Mesodermal cell (in vitro differentiated cells): ENCODE measurements around the gene SDK2.

Experiments used
- H3K27ac ChIP-seq: 2 replicates; pipeline ENCODE4 v1.7.0; 2013; ENCODE audit warnings: mild to moderate bottlenecking, low read depth, low read length, moderate library complexity; ENCODE audit not compliant: severe bottlenecking
- H3K36me3 ChIP-seq: 2 replicates; pipeline ENCODE4 v1.7.1; 2013; ENCODE audit warnings: mild to moderate bottlenecking, low read length, moderate library complexity; ENCODE audit not compliant: control insufficient read depth, insufficient read depth
- H3K4me1 ChIP-seq: one replicate; pipeline ENCODE4 v1.7.1; 2013; ENCODE audit warnings: mild to moderate bottlenecking, low read length; ENCODE audit not compliant: insufficient read depth, control insufficient read depth, poor library complexity, severe bottlenecking
- H3K4me3 ChIP-seq: 2 replicates; pipeline ENCODE4 v1.7.0; 2013; ENCODE audit warnings: low read length, control low read depth, mild to moderate bottlenecking; ENCODE audit not compliant: insufficient read depth, poor library complexity, severe bottlenecking; ENCODE audit errors: extremely low read depth
- H3K9me3 ChIP-seq: 2 replicates; pipeline ENCODE4 v1.7.1; 2013; ENCODE audit warnings: mild to moderate bottlenecking, low read length, moderate library complexity; ENCODE audit not compliant: control insufficient read depth
- WGBS, 2 experiments: methylation state at CpG; one replicate each; pipeline ENCODE4 v1.1.5; 2013; ENCODE audit warnings: missing lambda C conversion rate in 2 of 2; ENCODE audit not compliant: insufficient coverage in 2 of 2; 5-methylcytosine and 5-hydroxymethylcytosine counted together

The SDK2 gene

DNA sequence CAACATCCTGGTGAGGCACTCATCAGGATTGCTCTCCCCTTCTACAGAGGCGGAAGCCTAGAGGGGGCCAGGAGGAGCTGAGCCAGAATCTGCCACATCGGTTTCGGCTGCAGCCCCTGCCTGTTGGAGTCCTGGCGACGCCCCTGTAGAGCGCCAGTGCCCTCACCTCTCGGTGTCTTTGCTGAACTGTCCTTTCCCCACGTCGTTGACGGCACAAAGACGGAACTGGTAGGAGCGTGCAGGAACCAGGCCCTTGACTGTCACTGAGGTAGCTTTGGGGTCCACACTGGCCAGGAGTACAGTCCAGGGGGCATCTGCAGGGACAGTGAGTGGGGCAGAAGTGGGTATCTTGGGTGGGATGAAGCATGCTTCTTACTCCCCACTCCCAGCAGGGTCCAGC, 222.1 kb downstream of the SDK2 start:
- 96 to 97% methylated on average over 12 of the region's 12 CpGs for WGBS, 2 experiments
- no peak overlapping the region for H3K27ac ChIP-seq
- H3K36me3 ChIP-seq = peaks cover 30% of the 10 kb centered on the region
- no peaks in the 10 kb centered on the region for H3K4me1 ChIP-seq
- H3K9me3 ChIP-seq = no peaks in the 10 kb centered on the region
- H3K4me3 ChIP-seq = no peak overlapping the region

DNA sequence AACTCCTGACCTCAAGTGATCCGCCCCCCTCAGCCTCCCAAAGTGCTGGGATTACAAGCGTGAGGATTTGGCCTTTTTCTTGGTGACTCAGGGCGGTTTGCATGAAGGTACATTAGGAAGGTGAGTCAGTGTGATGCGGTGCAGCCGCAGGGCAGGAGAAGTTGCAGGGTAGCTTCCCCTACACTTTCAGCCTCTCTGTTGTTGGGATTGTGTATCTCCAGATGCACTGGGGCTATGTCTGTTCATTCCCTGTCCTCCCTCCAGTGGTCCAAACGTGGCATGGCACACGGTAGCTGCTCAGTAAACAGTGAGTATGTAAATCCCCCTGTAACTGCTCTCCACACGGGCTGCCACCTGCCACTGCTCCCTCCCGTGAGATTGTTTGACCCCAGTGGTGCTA, 223.3 kb downstream of the SDK2 start:
- no peaks in the 10 kb centered on the region for H3K9me3 ChIP-seq
- WGBS, 2 experiments = 68 to 80% methylated on average over 6 to 7 of the region's 9 CpGs
- H3K4me3 ChIP-seq = no peak overlapping the region
- peaks cover 30% of the 10 kb centered on the region for H3K36me3 ChIP-seq
- no peak overlapping the region for H3K27ac ChIP-seq
- no peaks in the 10 kb centered on the region for H3K4me1 ChIP-seq

GRCh38 chr17:73419881-73420280, 224.4 kb downstream of the SDK2 start:
- WGBS, 2 experiments = 83 to 85% methylated on average over 7 to 8 of the region's 9 CpGs
- Histone ChIP-seq H3K36me3 (peaks cover 38% of the 10 kb centered on the region), H3K27ac (no peak overlapping the region)

GRCh38 chr17:73419051-73419450, 225.2 kb downstream of the SDK2 start:
- 85 to 86% methylated on average over 9 of the region's 10 CpGs for whole genome bisulfite sequencing, 2 experiments
- Histone ChIP-seq H3K9me3 (no peaks in the 10 kb centered on the region), H3K4me1 (no peaks in the 10 kb centered on the region), H3K27ac (no peak overlapping the region), H3K4me3 (no peak overlapping the region), H3K36me3 (peaks cover 42% of the 10 kb centered on the region)

More at GRCh38 chr17:73419881-73420280, 224.4 kb downstream of the SDK2 start:
- Histone ChIP-seq H3K4me1 (no peaks in the 10 kb centered on the region), H3K9me3 (no peaks in the 10 kb centered on the region), H3K4me3 (no peak overlapping the region)

GRCh38 chr17:73415782-73416181, 228.5 kb downstream of the SDK2 start:
- Histone ChIP-seq H3K27ac (no peak overlapping the region), H3K36me3 (peaks cover 46% of the 10 kb centered on the region), H3K4me3 (no peak overlapping the region), H3K4me1 (no peaks in the 10 kb centered on the region), H3K9me3 (no peaks in the 10 kb centered on the region)
- 97% methylated on average over 13 of the region's 15 CpGs for WGBS, 2 experiments

DNA sequence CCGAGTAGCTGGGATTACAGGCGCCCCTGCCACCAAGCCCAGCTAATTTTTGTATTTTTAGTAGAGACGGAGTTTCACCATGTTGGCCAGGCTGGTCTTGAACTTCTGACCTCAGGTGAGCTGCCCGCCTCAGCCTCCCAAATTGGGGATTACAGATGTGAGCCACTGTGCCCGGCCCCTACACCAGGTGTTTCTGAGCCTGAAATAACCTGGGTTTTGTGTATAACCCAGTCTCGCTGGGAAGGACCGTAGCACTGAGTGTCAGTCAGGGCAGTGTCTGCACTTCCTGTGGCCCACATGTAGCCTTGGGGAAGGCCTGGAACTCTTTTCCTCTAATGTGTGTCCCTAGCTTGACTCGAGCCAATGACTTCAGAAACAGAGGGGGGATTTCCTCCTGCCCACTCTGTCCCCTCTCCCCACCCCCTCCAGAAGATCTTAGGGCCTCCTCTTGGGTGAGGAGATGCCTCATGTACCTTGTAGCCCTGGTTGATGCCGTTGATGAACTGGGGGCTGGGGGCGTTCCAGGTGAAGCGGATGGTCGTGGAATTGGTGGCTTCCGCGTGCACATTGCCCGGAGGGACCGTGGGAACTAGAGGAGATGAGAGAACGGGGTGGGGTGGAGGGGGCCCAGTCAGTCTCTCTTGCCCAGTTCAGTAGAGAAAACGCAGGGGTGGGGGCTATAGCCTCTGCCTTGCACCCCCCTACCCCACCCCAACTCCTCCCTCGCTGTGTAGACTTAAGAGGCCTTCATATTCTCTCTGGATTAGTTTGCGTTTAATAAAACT, 229.9 kb downstream of the SDK2 start:
- peaks cover 45% of the 10 kb centered on the region for H3K36me3 ChIP-seq

DNA sequence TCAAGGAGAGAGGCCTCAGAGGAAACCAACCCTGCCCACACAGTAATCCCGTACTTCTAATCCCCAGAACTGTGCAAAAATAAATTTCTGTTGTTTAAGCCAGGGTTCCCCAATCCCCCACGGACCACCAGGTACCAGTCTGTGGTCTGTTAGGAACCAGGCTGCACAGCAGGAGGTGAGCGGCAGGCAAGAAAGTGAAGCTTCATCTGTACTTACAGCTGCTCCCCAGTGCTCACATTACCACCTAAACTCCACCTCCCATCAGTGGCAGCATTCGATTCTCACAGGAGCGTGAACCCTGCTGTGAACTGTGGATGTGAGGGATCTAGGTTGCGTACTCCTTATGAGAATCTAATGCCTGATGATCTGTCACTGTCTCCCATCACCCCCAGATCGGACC, 231.3 kb downstream of the SDK2 start:
- 67 to 100% methylated on average over 2 to 3 of the region's 7 CpGs for WGBS, 2 experiments
- Histone ChIP-seq H3K36me3 (peaks cover 37% of the 10 kb centered on the region), H3K4me3 (no peak overlapping the region), H3K9me3 (no peaks in the 10 kb centered on the region), H3K27ac (no peak overlapping the region), H3K4me1 (no peaks in the 10 kb centered on the region)

More for the DNA sequence above, 229.9 kb downstream of the SDK2 start:
- no peaks in the 10 kb centered on the region for H3K4me1 ChIP-seq
- no peak overlapping the region for H3K27ac ChIP-seq
- 92 to 96% methylated on average over 11 to 12 of the region's 20 CpGs for WGBS, 2 experiments
- H3K4me3 ChIP-seq = no peak overlapping the region
- H3K9me3 ChIP-seq = no peaks in the 10 kb centered on the region

GRCh38 chr17:73411313-73411747, 232.9 kb downstream of the SDK2 start:
- H3K27ac ChIP-seq = peak overlapping the region; percentile 16
- H3K36me3 ChIP-seq = peaks cover 32% of the 10 kb centered on the region
- H3K4me1 ChIP-seq = no peaks in the 10 kb centered on the region
- WGBS, 2 experiments = 85 to 87% methylated on average over 5 to 8 of the region's 13 CpGs
- H3K4me3 ChIP-seq = no peak overlapping the region
- H3K9me3 ChIP-seq = no peaks in the 10 kb centered on the region

- H3K36me3 ChIP-seq = peaks cover 32% of the 10 kb centered on the region
- H3K4me3 ChIP-seq = no peak overlapping the region
- H3K9me3 ChIP-seq = no peaks in the 10 kb centered on the region
- no peaks in the 10 kb centered on the region for H3K4me1 ChIP-seq
- 55 to 62% methylated on average over 7 to 10 of the region's 11 CpGs for WGBS, 2 experiments
- peak overlapping the region; percentile 16 for H3K27ac ChIP-seq
These were observed 233.5 kb downstream of the SDK2 start for GRCh38 chr17:73410586-73411312.

GRCh38 chr17:73404246-73404645, 240.0 kb downstream of the SDK2 start:
- Histone ChIP-seq H3K9me3 (no peaks in the 10 kb centered on the region), H3K27ac (no peak overlapping the region), H3K4me3 (no peak overlapping the region), H3K36me3 (peaks cover 29% of the 10 kb centered on the region), H3K4me1 (no peaks in the 10 kb centered on the region)
- 88 to 99% methylated on average over 4 of the region's 4 CpGs for WGBS, 2 experiments

DNA sequence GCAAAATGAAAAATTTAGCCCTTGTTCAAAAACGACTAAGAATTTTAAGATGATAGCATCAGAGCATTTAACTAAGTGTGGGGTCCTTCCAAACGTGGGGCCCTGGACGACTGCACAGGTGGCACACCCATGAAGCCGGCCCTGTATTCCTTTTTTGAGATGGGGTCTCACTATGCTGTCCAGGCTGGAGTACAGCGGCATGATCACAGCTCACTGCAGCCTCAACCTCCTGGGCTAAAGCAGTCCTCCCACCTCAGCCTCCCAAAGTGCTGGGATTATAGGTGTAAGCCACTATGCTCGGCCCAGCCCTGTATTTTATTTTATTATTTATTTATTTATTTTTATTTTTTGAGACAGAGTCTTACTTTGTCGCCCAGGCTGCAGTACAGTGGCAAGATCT, 241.8 kb downstream of the SDK2 start:
- H3K4me3 ChIP-seq = no peak overlapping the region
- H3K36me3 ChIP-seq = peaks cover 37% of the 10 kb centered on the region
- 92 to 93% methylated on average over 5 of the region's 7 CpGs for whole genome bisulfite sequencing, 2 experiments

More for the DNA sequence above, 241.8 kb downstream of the SDK2 start:
- no peaks in the 10 kb centered on the region for H3K4me1 ChIP-seq
- H3K27ac ChIP-seq = no peak overlapping the region
- H3K9me3 ChIP-seq = no peaks in the 10 kb centered on the region
